Right atrium auricular region (tissue), 2 donors: ENCODE measurements around the gene CDH22. TPM values are rescaled to one million over a fixed set of nuclear protein-coding genes. Genes with fewer than 3 reads are reported as not detected.

Experiments used
- DNase-seq: peaks from one replicate; pipeline ENCODE4 v3.0.0-alpha.2; 2019; ENCODE audit warnings: low spot score
- H3K27ac ChIP-seq, 2 donors: fragments of 200-600 bp; sonication (generic); 1 replicate in 1 of 2; 2 replicates in 1 of 2; pipeline ENCODE4 v1.5.1; 2016 to 2019
- H3K27me3 ChIP-seq, 2 donors: fragments of 200-600 bp; sonication (generic); one replicate each; pipeline versions ENCODE4 v1.5.1 to v1.6.0; 2017 to 2019
- H3K36me3 ChIP-seq: fragments of 200-600 bp; sonication (generic); one replicate; pipeline ENCODE4 v1.5.1; 2016
- H3K4me1 ChIP-seq, 2 donors: fragments of 200-600 bp; sonication (generic); one replicate each; pipeline versions ENCODE4 v1.5.1 to v1.6.0; 2017 to 2019
- H3K4me3 ChIP-seq, 2 donors: fragments of 200-600 bp; sonication (generic); 1 replicate in 1 of 2; 2 replicates in 1 of 2; pipeline ENCODE4 v1.5.1; 2017 to 2019; ENCODE audit warnings: mild to moderate bottlenecking in 1 of 2, moderate library complexity in 1 of 2
- H3K9me3 ChIP-seq, 2 donors: fragments of 200-600 bp; sonication (generic); one replicate each; pipeline ENCODE4 v1.5.1; 2019
- total RNA-seq, 2 donors: library from RNA; depleted of rRNA; stranded (reverse); fragments of >200 nt; gene quantifications; one replicate each; pipeline ENCODE4 v1.1.0, GENCODE V29; 2016
- TF ChIP-seq, protein P1 (sequence below), 2 donors: fragments of 200-600 bp; sonication (generic); IDR thresholded peaks; one replicate each; pipeline ENCODE4 v1.5.1; 2019; ENCODE audit warnings: antibody characterized with exemption in 2 of 2

The CDH22 gene
- total RNA-seq, 2 donors from 2014 or later, result 0.67 to 4.4 TPM

DNA sequence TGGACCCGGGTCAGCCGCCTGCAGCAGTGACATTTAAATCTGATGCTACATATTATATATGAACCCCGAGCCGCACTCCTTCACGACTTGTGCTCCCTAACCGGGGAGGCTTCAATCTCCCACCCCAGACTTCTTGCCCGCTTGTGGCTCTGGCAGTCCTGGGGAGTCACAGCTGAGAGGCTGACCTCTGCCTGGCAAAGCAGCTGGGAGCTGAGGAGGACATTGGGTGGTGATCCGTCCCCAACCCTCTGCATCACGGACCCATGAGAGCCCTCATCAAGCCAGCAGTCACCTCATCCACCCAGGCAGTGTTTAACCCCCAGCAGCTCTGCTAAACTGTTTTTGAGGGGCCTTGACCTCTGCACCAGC is 33.7 kb upstream of the CDH22 start:
- Histone ChIP-seq H3K27me3 (no peaks in the 10 kb centered on the region), H3K27ac (no peak overlapping the region), H3K9me3 (no peaks in the 10 kb centered on the region), H3K36me3 (no peaks in the 10 kb centered on the region), H3K4me1 (peaks cover 0 to 10% of the 10 kb centered on the region in 2 donors), H3K4me3 (no peak overlapping the region)
- TF ChIP-seq, protein P1, sequence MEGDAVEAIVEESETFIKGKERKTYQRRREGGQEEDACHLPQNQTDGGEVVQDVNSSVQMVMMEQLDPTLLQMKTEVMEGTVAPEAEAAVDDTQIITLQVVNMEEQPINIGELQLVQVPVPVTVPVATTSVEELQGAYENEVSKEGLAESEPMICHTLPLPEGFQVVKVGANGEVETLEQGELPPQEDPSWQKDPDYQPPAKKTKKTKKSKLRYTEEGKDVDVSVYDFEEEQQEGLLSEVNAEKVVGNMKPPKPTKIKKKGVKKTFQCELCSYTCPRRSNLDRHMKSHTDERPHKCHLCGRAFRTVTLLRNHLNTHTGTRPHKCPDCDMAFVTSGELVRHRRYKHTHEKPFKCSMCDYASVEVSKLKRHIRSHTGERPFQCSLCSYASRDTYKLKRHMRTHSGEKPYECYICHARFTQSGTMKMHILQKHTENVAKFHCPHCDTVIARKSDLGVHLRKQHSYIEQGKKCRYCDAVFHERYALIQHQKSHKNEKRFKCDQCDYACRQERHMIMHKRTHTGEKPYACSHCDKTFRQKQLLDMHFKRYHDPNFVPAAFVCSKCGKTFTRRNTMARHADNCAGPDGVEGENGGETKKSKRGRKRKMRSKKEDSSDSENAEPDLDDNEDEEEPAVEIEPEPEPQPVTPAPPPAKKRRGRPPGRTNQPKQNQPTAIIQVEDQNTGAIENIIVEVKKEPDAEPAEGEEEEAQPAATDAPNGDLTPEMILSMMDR (IDR thresholded peaks at IDR 0.05), result no peak
- no peak for DNase-seq

DNA sequence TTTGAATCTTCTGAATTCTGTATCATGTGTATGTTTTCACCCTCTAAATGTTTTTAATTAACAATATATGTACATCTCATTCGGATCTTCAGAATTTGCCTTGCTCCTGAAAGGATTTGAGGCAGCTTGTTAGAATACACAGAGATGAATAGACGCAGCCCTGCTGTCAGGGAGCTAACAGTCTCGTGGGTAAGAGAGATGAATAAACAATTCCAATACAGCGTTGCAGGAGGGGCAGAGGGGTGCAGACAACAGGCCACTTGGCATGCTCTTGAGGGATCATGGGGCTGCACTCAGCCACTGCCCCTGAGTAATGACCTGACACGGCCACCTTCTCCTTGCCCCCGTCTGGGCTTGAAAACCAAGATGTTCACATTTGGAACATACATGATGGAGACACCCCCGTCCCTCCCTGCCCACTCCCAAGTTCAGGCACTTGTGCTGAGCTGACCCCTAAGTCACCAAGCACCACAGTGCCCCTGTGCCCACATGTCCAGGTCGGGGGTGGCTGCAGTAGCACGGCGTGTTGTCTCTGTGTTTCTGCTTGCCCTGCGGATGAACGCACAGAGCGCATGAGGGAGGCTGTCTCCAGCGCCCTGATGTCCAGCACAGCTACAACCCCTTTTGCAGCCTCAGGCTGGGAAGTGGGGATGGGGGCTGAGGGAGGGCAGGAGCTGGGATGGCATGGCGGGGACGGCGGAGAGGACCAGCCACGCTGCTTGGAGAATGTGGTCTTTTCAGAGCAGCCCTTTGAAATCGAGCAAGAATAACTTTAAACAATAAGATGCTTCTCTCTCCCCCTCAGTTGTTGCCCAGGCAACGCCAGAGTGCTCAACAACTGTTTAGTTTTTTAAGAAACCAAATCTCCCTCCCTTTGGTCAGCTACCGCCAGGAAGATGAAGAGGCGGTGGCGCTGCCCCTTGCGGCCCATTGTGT is 33.0 kb upstream of the CDH22 start:
- no peak for DNase-seq
- no peak overlapping the region for H3K27ac ChIP-seq

DNA sequence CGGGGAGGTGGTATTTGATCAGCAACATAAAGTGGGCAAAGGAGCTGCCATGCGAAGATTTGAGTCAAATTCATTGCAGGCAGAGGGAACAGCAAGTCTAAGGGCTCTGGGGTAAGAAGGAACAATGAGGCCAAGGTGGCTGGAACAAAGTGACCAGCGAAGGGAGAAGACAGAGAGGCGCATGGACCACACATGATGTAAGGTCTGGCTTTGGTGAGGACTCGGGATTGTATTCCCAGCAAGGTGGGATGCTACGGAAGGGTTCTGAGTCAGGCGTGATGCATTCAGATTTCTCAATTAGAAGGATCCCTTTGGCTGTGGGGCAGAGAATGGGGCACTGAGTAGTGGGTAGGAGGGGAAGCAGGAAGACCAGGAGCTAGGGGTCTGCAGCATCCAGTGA is 30.7 kb upstream of the CDH22 start:
- Histone ChIP-seq H3K4me3 (no peak overlapping the region), H3K27ac (no peak overlapping the region), H3K36me3 (no peaks in the 10 kb centered on the region), H3K4me1 (peaks cover 0 to 10% of the 10 kb centered on the region in 2 donors), H3K27me3 (no peaks in the 10 kb centered on the region), H3K9me3 (no peaks in the 10 kb centered on the region)
- DNase-seq, result no peak
- TF ChIP-seq, protein P1 (IDR thresholded peaks at IDR 0.05), result no peak

More for the DNA sequence above, 33.0 kb upstream of the CDH22 start:
- H3K4me3 ChIP-seq, result no peak overlapping the region
- TF ChIP-seq, protein P1 (IDR thresholded peaks at IDR 0.05), result no peak
- no peaks in the 10 kb centered on the region for H3K36me3 ChIP-seq
- H3K27me3 ChIP-seq, result no peaks in the 10 kb centered on the region
- peaks cover 0 to 10% of the 10 kb centered on the region in 2 donors for H3K4me1 ChIP-seq
- no peaks in the 10 kb centered on the region for H3K9me3 ChIP-seq

DNA sequence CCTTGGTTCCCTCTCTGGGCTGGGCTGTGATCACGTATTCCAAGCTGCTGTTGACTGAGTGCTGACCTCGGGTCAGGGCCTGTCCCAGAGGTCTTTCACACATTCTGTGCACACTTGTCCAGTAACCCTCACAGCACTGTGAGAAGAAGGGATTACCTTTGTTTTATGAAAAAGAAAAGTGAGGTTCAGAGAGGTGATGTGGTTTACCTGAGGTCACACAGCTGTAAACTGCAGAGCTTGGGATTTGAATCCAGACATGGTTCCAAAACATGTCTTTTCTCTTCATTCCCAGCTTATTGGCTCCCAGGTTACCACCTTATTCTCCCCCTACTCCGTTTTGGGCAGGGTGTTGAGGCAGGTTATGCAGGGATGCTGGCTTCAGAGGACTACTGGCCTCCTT is 28.4 kb upstream of the CDH22 start:
- Histone ChIP-seq H3K36me3 (no peaks in the 10 kb centered on the region), H3K27me3 (no peaks in the 10 kb centered on the region), H3K4me3 (no peak overlapping the region), H3K9me3 (no peaks in the 10 kb centered on the region), H3K4me1 (no peaks in the 10 kb centered on the region), H3K27ac (no peak overlapping the region)
- no peak for DNase-seq
- TF ChIP-seq, protein P1 (IDR thresholded peaks at IDR 0.05), result no peak

DNA sequence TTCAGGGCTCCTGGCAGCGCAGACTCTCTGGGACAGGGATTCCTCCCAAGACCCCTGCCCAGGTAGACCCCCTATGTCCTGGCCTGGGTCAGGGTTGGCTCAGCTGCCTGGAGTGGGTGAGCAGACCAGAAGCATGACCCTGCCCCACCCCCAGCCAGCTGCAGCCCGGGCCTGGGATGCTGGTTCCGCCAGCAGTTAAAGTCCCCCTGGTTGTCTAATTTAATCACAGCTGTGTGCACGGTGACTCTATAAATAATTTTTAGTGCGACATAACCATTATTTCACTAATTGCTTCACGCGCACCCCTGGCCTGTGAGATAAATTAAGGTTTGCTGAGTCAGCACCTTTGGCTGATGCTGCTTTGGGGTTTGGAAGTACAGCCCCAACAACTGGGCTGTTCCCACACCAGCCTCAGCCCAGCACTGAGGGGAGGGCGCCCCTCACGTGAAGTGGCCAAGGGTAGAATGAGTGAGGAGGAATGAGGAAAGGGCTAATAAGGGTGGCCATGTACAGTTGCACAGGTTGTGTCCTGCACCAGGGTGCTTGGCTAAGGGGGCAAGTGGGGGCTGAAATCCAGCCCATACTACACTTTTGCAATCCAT is 26.1 kb upstream of the CDH22 start:
- Histone ChIP-seq H3K27me3 (no peaks in the 10 kb centered on the region), H3K27ac (no peak overlapping the region), H3K9me3 (no peaks in the 10 kb centered on the region), H3K4me1 (no peaks in the 10 kb centered on the region), H3K36me3 (no peaks in the 10 kb centered on the region), H3K4me3 (no peak overlapping the region)
- DNase-seq, result no peak
- TF ChIP-seq, protein P1 (IDR thresholded peaks at IDR 0.05), result no peak
